ENCODE data around the gene LRRC17. TPM values are rescaled to one million over a fixed set of nuclear protein-coding genes. Genes with fewer than 3 reads are reported as not detected.

The LRRC17 gene
- polyA plus RNA-seq, 1 donor = 30.2 TPM

Other genes with a start within 250 kb of the LRRC17 start
- 4.4 TPM for gene POLR2J2, start 241.3 kb upstream of the LRRC17 start, polyA plus RNA-seq
- 7.4 TPM for gene FAM185A, start 164.0 kb upstream of the LRRC17 start, polyA plus RNA-seq
- gene FBXL13, start 161.8 kb downstream of the LRRC17 start, polyA plus RNA-seq = 0.70 TPM
- gene ARMC10, start 162.1 kb downstream of the LRRC17 start, polyA plus RNA-seq = 33.9 TPM
- 47.3 TPM for gene NAPEPLD, start 236.1 kb downstream of the LRRC17 start, polyA plus RNA-seq

Data from large intestine (tissue), 1 donor.